Panc1 (cell line): Measurements from ENCODE around the gene SBNO2. TPM values are rescaled to one million over a fixed set of nuclear protein-coding genes. Genes with fewer than 3 reads are reported as not detected.

Source experiments
- ATAC-seq: fragments of 200-7000 bp; cut with Tn5 transposase; 2 replicates; pipeline ENCODE4 v1.9.1; 2020; ENCODE audit warnings: mild to moderate bottlenecking, moderate library complexity
- BruUV-seq: library from RNA; stranded (reverse); fragments of 400-500 nt; replicated peaks from 2 replicates; lab custom pipeline; 2021; lab: Mats Ljungman, UMichigan
- CTCF ChIA-PET: fragments of 300-600 bp; sonication (Branson Sonifier 250); formaldehyde crosslinking; loops from one replicate; lab custom pipeline; 2022; ENCODE audit warnings: antibody characterized with exemption; lab: Charles Lee
- POLR2A ChIA-PET: fragments of 300-600 bp; sonication (Branson Sonifier 250); formaldehyde crosslinking; loops from one replicate; lab custom pipeline; 2022; ENCODE audit warnings: antibody characterized with exemption; lab: Charles Lee
- DNase-seq: peaks from one replicate; pipeline ENCODE4 v3.0.0-alpha.2; 2010; ENCODE audit warnings: low read depth, low spot score
- H3K27ac ChIP-seq: 2 replicates; pipeline ENCODE4 v1.5.1; 2011; ENCODE audit warnings: mild to moderate bottlenecking, low read length, inconsistent platforms
- H3K27me3 ChIP-seq: fragments of 200-500 bp; sonication (Bioruptor generic); 2 replicates; pipeline ENCODE4 v1.6.0; 2014; ENCODE audit warnings: low read length, inconsistent platforms; ENCODE audit not compliant: control insufficient read depth, insufficient read depth
- H3K36me3 ChIP-seq: fragments of 200-500 bp; sonication (Bioruptor generic); 2 replicates; pipeline ENCODE4 v1.5.1; 2014; ENCODE audit warnings: inconsistent platforms, mild to moderate bottlenecking, low read length, moderate library complexity; ENCODE audit not compliant: control insufficient read depth, insufficient read depth
- H3K4me1 ChIP-seq: 2 replicates; pipeline ENCODE4 v1.5.1; 2011; ENCODE audit warnings: inconsistent platforms, mild to moderate bottlenecking, low read length, moderate library complexity; ENCODE audit not compliant: control insufficient read depth, insufficient read depth
- H3K4me3 ChIP-seq, 2 experiments: 2 replicates each; pipeline ENCODE4 v1.5.1; 2011 to 2012; ENCODE audit warnings: low read depth in 2 of 2, low read length in 2 of 2, mild to moderate bottlenecking in 2 of 2, inconsistent platforms in 1 of 2, moderate library complexity in 1 of 2
- H3K9me3 ChIP-seq: fragments of 200-500 bp; sonication (Bioruptor generic); 2 replicates; pipeline ENCODE4 v1.5.1; 2014; ENCODE audit warnings: low read depth, mild to moderate bottlenecking, inconsistent platforms, low read length, moderate library complexity; ENCODE audit not compliant: control insufficient read depth, insufficient read depth
- CTCF ChIP-seq: fragments of 450-650 bp; IDR thresholded peaks from 2 replicates; pipeline ENCODE4 v1.5.1; 2017; ENCODE audit warnings: mild to moderate bottlenecking
- POLR2AphosphoS5 ChIP-seq: IDR thresholded peaks from 2 replicates; pipeline ENCODE4 v1.6.1; 2012; ENCODE audit warnings: mild to moderate bottlenecking, low read depth, low read length, moderate library complexity
- REST ChIP-seq, 2 experiments: IDR thresholded peaks; 2 replicates each; pipeline ENCODE4 v1.6.1; 2011 to 2012; ENCODE audit warnings: low read depth in 2 of 2, control low read depth in 1 of 2, low read length in 1 of 2, mild to moderate bottlenecking in 1 of 2, moderate library complexity in 1 of 2; ENCODE audit not compliant: insufficient read depth in 1 of 2
- SIN3A ChIP-seq: IDR thresholded peaks from 2 replicates; pipeline ENCODE4 v1.6.1; 2012; ENCODE audit warnings: low read depth, mild to moderate bottlenecking, low read length, moderate library complexity, borderline replicate concordance; ENCODE audit not compliant: insufficient read depth
- TCF7L2 ChIP-seq: IDR thresholded peaks from 2 replicates; pipeline ENCODE4 v1.6.1; 2011; ENCODE audit warnings: mild to moderate bottlenecking, low read depth, low read length, inconsistent platforms
- in situ Hi-C: cut with HindIII; loops from 2 replicates; pipeline ENCODE4 v1.10.0; 2016; ENCODE audit warnings: low sequenced_read_pairs, low pct_unique_long_range_greater_than_20kb
- intact Hi-C: fragments of 100-400 bp; cut with micrococcal nuclease; formaldehyde crosslinking; loops from one replicate; pipeline ENCODE4 v1.10.0; 2022; ENCODE audit not compliant: unreplicated experiment
- total RNA-seq: library from RNA; stranded (reverse); gene quantifications from one replicate; pipeline ENCODE4 v1.2.1, GENCODE V29; 2021; ENCODE audit not compliant: unreplicated experiment

SBNO2 gene
- total RNA-seq, 1 experiment from 2014 or later: 101 TPM

DNA sequence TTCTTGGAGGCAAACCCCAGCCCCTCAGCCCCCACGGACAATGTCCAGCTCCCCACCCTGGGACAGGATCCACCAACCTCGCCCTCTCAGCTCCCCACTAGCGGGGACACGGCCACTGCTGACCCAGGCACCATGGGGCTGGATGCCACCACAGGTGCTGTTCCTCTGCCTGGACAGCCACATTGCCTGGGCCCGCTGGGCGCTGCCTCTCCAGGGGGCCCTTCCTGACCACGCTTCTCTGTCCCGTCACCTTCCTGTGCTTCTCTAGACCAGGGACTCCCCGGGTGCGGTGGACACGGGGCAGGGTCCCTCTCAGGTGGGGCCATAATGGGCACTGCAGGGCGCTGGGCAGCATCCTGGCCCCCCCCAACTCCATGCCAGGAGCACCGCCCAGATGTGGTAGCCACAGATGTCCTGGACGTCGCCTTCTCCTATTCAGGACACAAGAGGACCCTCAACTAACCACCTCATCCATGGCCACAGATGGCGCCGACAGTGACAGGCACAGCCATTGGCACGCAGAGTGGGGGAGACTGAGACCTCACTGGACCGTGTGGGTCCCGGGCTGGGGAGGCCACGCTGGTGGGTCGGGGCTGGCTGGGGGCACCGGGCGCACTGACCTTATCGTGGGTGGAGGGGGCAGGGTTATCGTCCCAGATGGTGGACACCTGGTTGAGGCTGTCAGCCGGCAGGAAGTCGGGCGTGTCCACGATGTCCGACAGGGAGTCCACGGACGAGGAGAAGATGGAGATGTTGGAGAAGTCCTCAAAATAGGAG, 46.9 kb downstream of the SBNO2 start:
- Histone ChIP-seq H3K9me3 (no peaks in the 10 kb centered on the region), H3K36me3 (no peaks in the 10 kb centered on the region; the same call in none of the 2 replicates), H3K27ac (no peak overlapping the region), H3K27me3 (no peaks in the 10 kb centered on the region), H3K4me3 (no peak overlapping the region), H3K4me1 (peaks cover 16% of the 10 kb centered on the region)
- CTCF ChIA-PET: no interaction called here
- intact Hi-C loops (no loop called here), in situ Hi-C loops (no loop called here)
- TF ChIP-seq POLR2AphosphoS5: no peak
- no peak for TF ChIP-seq SIN3A
- TF ChIP-seq CTCF: no peak
- TF ChIP-seq TCF7L2: no peak
- TF ChIP-seq REST (IDR thresholded peaks at IDR 0.05; ENCODE audit: insufficient read depth in 1 of 2, low read depth in 2 of 2, low read length in 1 of 2): no peak
- ATAC-seq (no peak), DNase-seq (no peak)
- POLR2A ChIA-PET: no interaction called here
- BruUV-seq: no TSS peak

DNA sequence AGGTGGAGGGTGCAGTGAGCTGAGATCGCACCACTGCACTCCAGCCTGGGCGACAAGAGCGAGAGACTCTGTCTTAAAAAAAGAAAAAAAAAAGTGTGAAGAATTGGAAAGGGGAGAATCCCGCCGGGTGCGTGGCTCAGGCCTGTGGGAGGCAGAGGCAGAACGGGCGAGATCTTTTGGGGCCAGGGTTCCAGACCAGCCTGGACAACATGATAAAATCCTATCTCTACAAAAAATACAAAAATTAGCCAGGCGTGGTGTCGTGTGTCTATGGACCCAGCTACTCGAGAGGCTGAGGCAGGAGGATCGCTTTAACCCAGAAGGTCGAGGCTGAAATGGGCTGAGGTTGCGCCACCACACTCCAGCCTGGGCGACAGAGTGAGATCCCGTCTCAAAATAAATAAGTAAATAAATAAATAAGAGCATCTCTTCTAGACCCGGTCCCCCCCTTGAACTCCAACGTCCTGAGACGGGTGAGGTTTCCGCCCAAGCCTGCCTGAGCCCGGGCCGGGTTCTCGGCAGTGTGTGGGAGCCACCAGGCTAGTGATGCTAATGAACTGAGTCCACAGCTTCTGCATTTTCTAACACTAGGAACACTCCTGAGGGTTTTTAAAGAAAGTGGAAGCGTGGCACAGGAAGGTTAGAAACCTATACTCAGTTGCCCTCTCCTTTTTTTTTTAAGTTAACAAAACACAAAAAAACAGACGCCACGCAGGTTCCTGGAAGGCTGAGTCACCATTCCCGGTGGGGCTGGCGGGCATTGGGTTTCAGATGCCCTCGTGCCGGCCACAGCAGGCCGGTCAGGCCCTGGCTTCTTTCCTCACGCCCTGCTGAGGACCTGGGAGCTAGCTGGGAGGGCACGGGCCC, 48.2 kb downstream of the SBNO2 start:
- TF ChIP-seq REST (IDR thresholded peaks at IDR 0.05; ENCODE audit: insufficient read depth in 1 of 2, low read depth in 2 of 2, low read length in 1 of 2): no peak
- TF ChIP-seq POLR2AphosphoS5: no peak
- TF ChIP-seq TCF7L2: no peak
- TF ChIP-seq CTCF: no peak
- TF ChIP-seq SIN3A: no peak
- intact Hi-C loops: no loop called here
- ChIA-PET CTCF (no interaction called here), POLR2A (interaction anchor here (0.5 kb wide), 1 partner anchor 25 kb away, joined by 5 read pairs; no protein-coding TSS in a partner anchor)
- DNase-seq (no peak), ATAC-seq (no peak)
- no TSS peak for BruUV-seq
- no peak overlapping the region for H3K4me3 ChIP-seq
- H3K27ac ChIP-seq: no peak overlapping the region
- in situ Hi-C loops: no loop called here
- H3K4me1 ChIP-seq: peaks cover 2% of the 10 kb centered on the region; the same call in 1 of the 2 replicates
- H3K36me3 ChIP-seq: peaks cover 3% of the 10 kb centered on the region
- H3K27me3 ChIP-seq: no peaks in the 10 kb centered on the region
- H3K9me3 ChIP-seq: no peaks in the 10 kb centered on the region
